ENCODE results near the gene EPHA2.
"Not testable (repeated sequence)": the region's sequence is repeated elsewhere in the genome, so short reads cannot be mapped to it uniquely, and the experiment has no call there.

Gene EPHA2

DNA sequence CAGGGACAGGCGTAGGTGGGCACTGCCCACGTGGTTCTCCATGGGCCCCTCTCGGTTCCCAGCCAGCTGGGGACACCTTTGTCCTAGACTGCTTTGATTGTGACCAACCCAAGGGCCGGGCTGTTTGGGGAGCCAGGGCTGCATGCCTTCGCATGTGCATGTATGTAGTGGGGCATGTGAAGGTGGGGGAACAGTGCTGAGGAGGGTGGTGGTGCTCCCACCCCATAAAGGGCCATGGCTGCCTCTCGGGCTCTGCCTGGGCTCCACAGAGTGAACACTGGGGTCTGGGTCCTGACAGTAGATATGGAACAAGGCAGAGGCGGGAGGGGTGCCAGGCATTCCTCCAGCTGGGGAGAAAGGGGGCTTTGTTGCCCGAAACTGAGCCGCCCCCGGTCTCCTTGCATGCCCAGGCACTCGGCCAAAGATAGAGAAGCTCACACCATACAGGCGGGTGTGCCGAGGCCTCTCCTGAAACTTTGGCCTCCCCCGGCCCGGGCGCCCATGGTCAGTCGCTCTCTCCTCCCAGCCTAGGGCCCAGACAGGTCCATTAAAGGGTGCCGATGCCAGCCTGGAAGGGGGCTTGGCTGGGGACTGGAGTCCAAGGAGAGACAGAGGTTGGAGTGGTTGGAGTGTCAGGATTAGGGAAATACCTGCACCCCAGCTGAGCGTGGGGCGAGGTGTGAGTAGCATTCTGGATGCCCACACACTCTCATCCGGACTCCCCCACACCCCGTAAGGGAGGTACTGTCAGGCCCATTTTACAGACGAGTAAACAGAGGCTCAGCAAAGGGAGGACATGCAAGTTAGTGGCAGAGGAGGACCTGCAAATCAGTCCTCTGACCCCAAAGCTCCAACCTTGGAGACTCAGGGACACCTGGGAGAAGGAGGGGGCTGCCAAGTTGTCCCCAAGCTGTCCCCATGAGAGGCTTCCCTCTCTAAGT is 41.1 kb downstream of the EPHA2 start:
- Histone ChIP-seq H3K36me3 (ENCODE audit: insufficient read depth, low read length) (no peaks in the 10 kb centered on the region), H3K4me3 (ENCODE audit: low read length) (no peak overlapping the region), H3K4me1 (ENCODE audit: insufficient read depth, low read length) (peaks cover 29% of the 10 kb centered on the region), H3K9me3 (ENCODE audit: insufficient read depth, low read depth, low read length) (no peaks in the 10 kb centered on the region), H3K9ac (ENCODE audit: low read depth, low read length) (peak overlapping the region; percentile 65; the same call in 1 of the 2 replicates), H3K27ac (ENCODE audit: low read depth, low read length) (peak overlapping the region; percentile 94), H3K27me3 (ENCODE audit: insufficient read depth, low read length) (no peaks in the 10 kb centered on the region)
- 90% methylated on average over 23 of the region's 23 CpGs for WGBS

GRCh38 chr1:16112596-16113555 is 43.0 kb downstream of the EPHA2 start:
- H3K4me1 ChIP-seq (ENCODE audit: insufficient read depth, low read length), result peaks cover 27% of the 10 kb centered on the region
- H3K27me3 ChIP-seq (ENCODE audit: insufficient read depth, low read length), result no peaks in the 10 kb centered on the region
- no peak overlapping the region for H3K4me3 ChIP-seq (ENCODE audit: low read length)
- peaks cover 11% of the 10 kb centered on the region; the same call in 1 of the 2 replicates for H3K9me3 ChIP-seq (ENCODE audit: insufficient read depth, low read depth, low read length)
- 48% methylated on average over 14 of the region's 14 CpGs for WGBS
- no peak overlapping the region; the same call in 1 of the 2 replicates for H3K9ac ChIP-seq (ENCODE audit: low read depth, low read length)
- no peaks in the 10 kb centered on the region for H3K36me3 ChIP-seq (ENCODE audit: insufficient read depth, low read length)
- H3K27ac ChIP-seq (ENCODE audit: low read depth, low read length), result no peak overlapping the region

DNA sequence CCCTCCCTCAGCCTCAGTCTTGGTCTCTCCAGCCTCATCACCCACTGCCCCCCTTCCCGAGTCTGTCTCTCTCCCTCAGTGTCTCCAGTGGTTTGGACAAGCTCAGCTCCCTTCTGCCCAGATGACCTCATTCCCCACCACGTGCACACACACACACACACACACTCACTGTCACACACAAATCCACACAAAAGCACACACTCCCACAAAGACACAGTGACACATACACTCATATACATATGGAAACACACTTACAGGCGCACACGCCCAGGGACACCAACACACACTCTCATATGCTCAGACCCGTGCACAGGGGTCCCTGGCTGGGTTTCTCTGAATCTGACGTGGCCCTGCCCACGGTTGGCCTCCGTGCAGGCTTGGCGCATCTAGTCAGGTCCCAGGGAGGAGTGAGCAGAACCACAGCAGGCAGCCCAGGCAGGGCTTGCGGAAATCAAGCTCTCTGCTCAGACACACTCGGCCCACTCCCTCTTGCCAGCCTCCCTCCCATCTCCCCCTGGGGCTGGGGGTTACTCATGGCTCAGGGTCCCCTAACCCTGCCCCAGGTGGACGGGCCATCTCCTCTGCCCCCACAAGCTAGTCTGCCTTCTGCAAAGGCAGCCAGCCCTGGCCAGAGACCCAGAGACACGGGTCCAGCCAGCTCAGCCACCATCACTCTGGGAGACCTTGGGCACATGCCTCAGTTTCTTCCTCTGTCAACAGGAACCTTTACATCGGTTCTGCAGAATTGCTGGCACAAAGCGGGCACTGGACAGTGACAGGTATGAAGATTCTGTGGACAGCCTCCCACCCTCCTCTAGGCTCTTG is 43.9 kb downstream of the EPHA2 start:
- no peak overlapping the region for H3K4me3 ChIP-seq (ENCODE audit: low read length)
- no peak overlapping the region for H3K9ac ChIP-seq (ENCODE audit: low read depth, low read length)
- H3K27ac ChIP-seq (ENCODE audit: low read depth, low read length), result no peak overlapping the region
- peaks cover 23% of the 10 kb centered on the region for H3K4me1 ChIP-seq (ENCODE audit: insufficient read depth, low read length)
- WGBS, result 67% methylated on average over 15 of the region's 15 CpGs
- H3K27me3 ChIP-seq (ENCODE audit: insufficient read depth, low read length), result no peaks in the 10 kb centered on the region
- H3K9me3 ChIP-seq (ENCODE audit: insufficient read depth, low read depth, low read length), result peaks cover 13% of the 10 kb centered on the region; the same call in 1 of the 2 replicates
- no peaks in the 10 kb centered on the region for H3K36me3 ChIP-seq (ENCODE audit: insufficient read depth, low read length)

GRCh38 chr1:16110884-16111283 is 45.0 kb downstream of the EPHA2 start:
- no peak overlapping the region for H3K9ac ChIP-seq (ENCODE audit: low read depth, low read length)
- WGBS, result 95% methylated on average over 7 of the region's 7 CpGs
- peaks cover 14% of the 10 kb centered on the region for H3K4me1 ChIP-seq (ENCODE audit: insufficient read depth, low read length)
- H3K9me3 ChIP-seq (ENCODE audit: insufficient read depth, low read depth, low read length), result peaks cover 13% of the 10 kb centered on the region; the same call in 1 of the 2 replicates
- H3K4me3 ChIP-seq (ENCODE audit: low read length), result no peak overlapping the region
- H3K36me3 ChIP-seq (ENCODE audit: insufficient read depth, low read length), result no peaks in the 10 kb centered on the region
- no peaks in the 10 kb centered on the region for H3K27me3 ChIP-seq (ENCODE audit: insufficient read depth, low read length)
- H3K27ac ChIP-seq (ENCODE audit: low read depth, low read length), result no peak overlapping the region

- no peak overlapping the region for H3K9ac ChIP-seq (ENCODE audit: low read depth, low read length)
- H3K27me3 ChIP-seq (ENCODE audit: insufficient read depth, low read length), result no peaks in the 10 kb centered on the region
- no peaks in the 10 kb centered on the region for H3K36me3 ChIP-seq (ENCODE audit: insufficient read depth, low read length)
- 96% methylated on average over 6 of the region's 6 CpGs for WGBS
- peaks cover 12% of the 10 kb centered on the region for H3K4me1 ChIP-seq (ENCODE audit: insufficient read depth, low read length)
- H3K9me3 ChIP-seq (ENCODE audit: insufficient read depth, low read depth, low read length), result peaks cover 13% of the 10 kb centered on the region; the same call in 1 of the 2 replicates
- H3K4me3 ChIP-seq (ENCODE audit: low read length), result no peak overlapping the region
- H3K27ac ChIP-seq (ENCODE audit: low read depth, low read length), result no peak overlapping the region
Measured at GRCh38 chr1:16110456-16110855, 45.4 kb downstream of the EPHA2 start.

DNA sequence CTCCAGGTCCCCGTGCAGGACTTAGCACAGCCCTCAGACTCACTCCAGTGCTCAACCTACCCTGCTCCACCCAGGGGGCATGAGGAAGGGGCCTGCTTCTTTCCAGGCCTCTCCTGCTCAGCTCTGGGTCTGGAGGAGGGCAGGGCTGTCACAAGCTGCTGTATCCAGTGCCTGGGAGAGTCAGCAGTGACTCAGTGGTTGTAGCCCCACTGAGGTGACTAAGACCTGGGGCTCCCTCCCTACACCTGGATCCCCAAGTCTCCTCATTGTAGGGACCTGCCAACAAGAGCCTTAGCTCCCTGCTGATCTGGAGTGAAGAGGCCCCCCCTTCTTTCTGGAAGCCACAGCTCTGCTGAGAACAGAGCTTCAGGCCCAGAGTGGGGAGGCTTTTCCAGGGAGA is 46.3 kb downstream of the EPHA2 start:
- no peaks in the 10 kb centered on the region for H3K27me3 ChIP-seq (ENCODE audit: insufficient read depth, low read length)
- H3K4me3 ChIP-seq (ENCODE audit: low read length), result no peak overlapping the region
- 40% methylated on average over 1 of the region's 1 CpG for WGBS
- H3K9ac ChIP-seq (ENCODE audit: low read depth, low read length), result no peak overlapping the region
- H3K9me3 ChIP-seq (ENCODE audit: insufficient read depth, low read depth, low read length), result peaks cover 13% of the 10 kb centered on the region; the same call in 1 of the 2 replicates
- H3K27ac ChIP-seq (ENCODE audit: low read depth, low read length), result no peak overlapping the region
- H3K4me1 ChIP-seq (ENCODE audit: insufficient read depth, low read length), result peaks cover 8% of the 10 kb centered on the region; the same call in 1 of the 2 replicates
- H3K36me3 ChIP-seq (ENCODE audit: insufficient read depth, low read length), result no peaks in the 10 kb centered on the region

GRCh38 chr1:16107039-16107438 is 48.8 kb downstream of the EPHA2 start:
- H3K27ac ChIP-seq (ENCODE audit: low read depth, low read length); H3K36me3 ChIP-seq (ENCODE audit: insufficient read depth, low read length); H3K27me3 ChIP-seq (ENCODE audit: insufficient read depth, low read length); H3K4me1 ChIP-seq (ENCODE audit: insufficient read depth, low read length); H3K4me3 ChIP-seq (ENCODE audit: low read length); H3K9ac ChIP-seq (ENCODE audit: low read depth, low read length): not testable (repeated sequence)
- 92% methylated on average over 5 of the region's 5 CpGs for WGBS
- peaks cover 15% of the 10 kb centered on the region; the same call in 1 of the 2 replicates for H3K9me3 ChIP-seq (ENCODE audit: insufficient read depth, low read depth, low read length)

DNA sequence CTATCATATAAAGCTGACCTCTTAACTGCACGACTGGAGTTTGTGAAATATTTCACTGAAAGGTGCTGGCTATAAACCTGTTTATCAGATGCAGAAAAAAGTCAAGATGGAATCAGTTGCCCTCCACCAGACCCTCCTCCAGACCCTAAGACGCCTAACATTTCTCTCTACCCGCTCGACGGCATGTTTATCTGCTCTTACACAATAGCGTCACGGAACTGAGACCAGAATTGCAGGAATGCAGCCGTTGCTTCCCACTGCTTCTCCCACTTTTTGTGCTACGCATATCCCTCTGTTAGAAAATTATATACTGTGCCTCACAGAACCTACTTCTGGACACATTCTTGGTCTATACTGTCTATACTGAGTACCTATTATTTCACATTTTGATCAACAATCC is 54.2 kb downstream of the EPHA2 start:
- Histone ChIP-seq H3K36me3 (ENCODE audit: insufficient read depth, low read length) (no peaks in the 10 kb centered on the region), H3K4me3 (ENCODE audit: low read length) (no peak overlapping the region), H3K27me3 (ENCODE audit: insufficient read depth, low read length) (no peaks in the 10 kb centered on the region), H3K9me3 (ENCODE audit: insufficient read depth, low read depth, low read length) (0 out of 2 replicates have a peak, but pooled peaks cover 3% of the 10 kb centered on the region), H3K27ac (ENCODE audit: low read depth, low read length) (no peak overlapping the region), H3K9ac (ENCODE audit: low read depth, low read length) (no peak overlapping the region), H3K4me1 (ENCODE audit: insufficient read depth, low read length) (no peaks in the 10 kb centered on the region)
- WGBS, result 95% methylated on average over 9 of the region's 9 CpGs

- Histone ChIP-seq H3K36me3 (ENCODE audit: insufficient read depth, low read length) (no peaks in the 10 kb centered on the region), H3K4me3 (ENCODE audit: low read length) (no peak overlapping the region), H3K27me3 (ENCODE audit: insufficient read depth, low read length) (no peaks in the 10 kb centered on the region)
Measured at GRCh38 chr1:16099412-16099811, 56.5 kb downstream of the EPHA2 start.

DNA sequence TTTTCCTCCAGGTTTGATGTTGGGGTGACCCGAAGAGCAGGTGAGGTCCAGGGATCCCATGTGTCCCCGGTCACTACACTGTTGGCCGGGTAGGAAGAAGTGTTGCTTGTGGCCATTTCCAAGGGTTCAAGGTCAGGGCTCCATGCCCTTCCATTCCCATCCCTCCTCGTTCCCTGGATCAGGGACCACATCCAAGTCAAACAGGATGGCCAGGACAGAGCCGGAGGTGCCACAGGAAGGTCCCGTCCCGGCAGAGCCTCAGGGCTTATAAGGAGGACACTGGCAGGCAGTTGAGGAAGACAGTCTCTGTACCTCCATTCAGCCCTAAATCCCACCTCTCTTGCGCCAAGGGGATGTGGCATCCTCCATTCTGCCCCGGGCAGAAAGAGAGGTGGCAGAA is 60.4 kb downstream of the EPHA2 start:
- H3K27ac ChIP-seq (ENCODE audit: low read depth, low read length), result no peak overlapping the region
- H3K9me3 ChIP-seq (ENCODE audit: insufficient read depth, low read depth, low read length), result no peaks in the 10 kb centered on the region
- 93% methylated on average over 9 of the region's 9 CpGs for WGBS
- H3K27me3 ChIP-seq (ENCODE audit: insufficient read depth, low read length), result no peaks in the 10 kb centered on the region
- H3K36me3 ChIP-seq (ENCODE audit: insufficient read depth, low read length), result no peaks in the 10 kb centered on the region
- H3K4me3 ChIP-seq (ENCODE audit: low read length), result no peak overlapping the region
- H3K4me1 ChIP-seq (ENCODE audit: insufficient read depth, low read length), result no peaks in the 10 kb centered on the region
- no peak overlapping the region for H3K9ac ChIP-seq (ENCODE audit: low read depth, low read length)

More at GRCh38 chr1:16099412-16099811, 56.5 kb downstream of the EPHA2 start:
- Histone ChIP-seq H3K27ac (ENCODE audit: low read depth, low read length) (no peak overlapping the region), H3K9ac (ENCODE audit: low read depth, low read length) (no peak overlapping the region), H3K9me3 (ENCODE audit: insufficient read depth, low read depth, low read length) (0 out of 2 replicates have a peak, but pooled peaks cover 3% of the 10 kb centered on the region), H3K4me1 (ENCODE audit: insufficient read depth, low read length) (no peaks in the 10 kb centered on the region)
- 89% methylated on average over 1 of the region's 1 CpG for WGBS

Data from HUES64 (cell line).